SJSA1 (cell line): ENCODE measurements around the gene GUCY2D. TPM values are rescaled to one million over a fixed set of nuclear protein-coding genes. Genes with fewer than 3 reads are reported as not detected.
"Not testable (repeated sequence)": the region's sequence is repeated elsewhere in the genome, so short reads cannot be mapped to it uniquely, and the experiment has no call there.

Experiments
- DNase-seq, 2 experiments: peaks; one replicate each; pipeline ENCODE4 v3.0.0-alpha.2; 2015 to 2020; ENCODE audit warnings: low spot score in 2 of 2, low read depth in 1 of 2
- H3K27ac ChIP-seq: fragments of 250-450 bp; sonication (Bioruptor Pico); 2 replicates; pipeline ENCODE4 v1.5.1; 2020; ENCODE audit warnings: mild to moderate bottlenecking, moderate library complexity
- H3K27me3 ChIP-seq: fragments of 250-450 bp; sonication (Bioruptor Pico); replicated peaks from 2 replicates; pipeline ENCODE4 v1.5.1; 2020; ENCODE audit warnings: mild to moderate bottlenecking, moderate library complexity
- H3K36me3 ChIP-seq: fragments of 250-450 bp; sonication (Bioruptor Pico); 2 replicates; pipeline ENCODE4 v1.5.1; 2020; ENCODE audit warnings: mild to moderate bottlenecking
- H3K4me1 ChIP-seq: fragments of 250-450 bp; sonication (Bioruptor Pico); replicated peaks from 2 replicates; pipeline ENCODE4 v1.6.1; 2021; ENCODE audit warnings: mild to moderate bottlenecking
- H3K4me3 ChIP-seq: fragments of 250-450 bp; sonication (Bioruptor Pico); 2 replicates; pipeline ENCODE4 v1.5.1; 2020; ENCODE audit warnings: mild to moderate bottlenecking
- H3K9me3 ChIP-seq: fragments of 250-450 bp; sonication (Bioruptor Pico); replicated peaks from 2 replicates; pipeline ENCODE4 v1.5.1; 2020; ENCODE audit warnings: mild to moderate bottlenecking
- total RNA-seq: library from RNA; depleted of rRNA; stranded (reverse); fragments of >200 nt; shearing (Covaris generic); gene quantifications from 2 replicates; pipeline ENCODE4 v1.2.3, GENCODE V29; 2014

The GUCY2D gene
- total RNA-seq, 1 experiment from 2014 or later, result not detected

DNA sequence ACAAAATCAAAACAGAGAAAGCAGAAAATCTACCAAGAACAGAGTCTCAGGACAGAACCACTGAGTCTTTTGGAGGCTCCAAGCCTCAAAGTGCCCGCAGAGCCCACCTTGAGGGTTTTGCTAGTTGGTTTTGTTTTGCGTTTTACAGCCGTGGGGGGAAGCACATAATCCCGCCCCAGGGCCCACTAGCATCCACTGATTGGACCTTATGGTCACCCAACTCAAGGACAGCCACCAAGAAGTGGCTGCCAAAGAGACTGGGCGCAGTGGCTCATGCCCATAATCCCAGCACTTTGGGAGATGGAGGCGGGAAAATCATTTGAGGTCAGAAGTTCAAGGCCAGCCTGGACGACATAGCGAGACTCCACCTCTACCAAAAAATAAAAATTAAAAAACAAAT lies 46.3 kb downstream of the GUCY2D start:
- DNase-seq, result no peak
- no peaks in the 10 kb centered on the region for H3K9me3 ChIP-seq
- no peak overlapping the region for H3K27ac ChIP-seq
- H3K36me3 ChIP-seq, result no peaks in the 10 kb centered on the region
- H3K27me3 ChIP-seq, result peaks cover 18% of the 10 kb centered on the region
- no peak overlapping the region for H3K4me3 ChIP-seq
- no peaks in the 10 kb centered on the region for H3K4me1 ChIP-seq

DNA sequence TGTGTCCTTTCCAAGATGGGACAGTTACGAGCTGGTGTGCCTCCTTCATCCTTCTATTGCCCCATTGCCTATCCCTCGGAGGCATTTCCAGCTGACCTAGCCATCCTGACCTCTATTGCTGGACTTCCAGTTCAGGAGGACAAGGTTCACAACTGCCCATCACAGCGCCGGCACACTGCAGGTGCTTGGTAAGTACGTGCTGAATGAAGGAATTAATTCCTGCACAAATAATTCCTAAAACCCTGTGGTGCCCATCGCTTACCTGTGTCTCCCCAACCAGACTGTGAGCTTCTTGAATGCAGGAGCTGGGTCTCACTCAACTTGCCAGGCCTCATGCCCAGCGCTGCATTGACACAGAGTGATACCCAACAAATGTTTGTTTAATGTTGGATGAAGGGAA lies 49.4 kb downstream of the GUCY2D start:
- Histone ChIP-seq H3K36me3 (no peaks in the 10 kb centered on the region), H3K9me3 (no peaks in the 10 kb centered on the region), H3K27me3 (peaks cover 21% of the 10 kb centered on the region), H3K4me3 (no peak overlapping the region), H3K4me1 (no peaks in the 10 kb centered on the region), H3K27ac (no peak overlapping the region)
- no peak for DNase-seq

DNA sequence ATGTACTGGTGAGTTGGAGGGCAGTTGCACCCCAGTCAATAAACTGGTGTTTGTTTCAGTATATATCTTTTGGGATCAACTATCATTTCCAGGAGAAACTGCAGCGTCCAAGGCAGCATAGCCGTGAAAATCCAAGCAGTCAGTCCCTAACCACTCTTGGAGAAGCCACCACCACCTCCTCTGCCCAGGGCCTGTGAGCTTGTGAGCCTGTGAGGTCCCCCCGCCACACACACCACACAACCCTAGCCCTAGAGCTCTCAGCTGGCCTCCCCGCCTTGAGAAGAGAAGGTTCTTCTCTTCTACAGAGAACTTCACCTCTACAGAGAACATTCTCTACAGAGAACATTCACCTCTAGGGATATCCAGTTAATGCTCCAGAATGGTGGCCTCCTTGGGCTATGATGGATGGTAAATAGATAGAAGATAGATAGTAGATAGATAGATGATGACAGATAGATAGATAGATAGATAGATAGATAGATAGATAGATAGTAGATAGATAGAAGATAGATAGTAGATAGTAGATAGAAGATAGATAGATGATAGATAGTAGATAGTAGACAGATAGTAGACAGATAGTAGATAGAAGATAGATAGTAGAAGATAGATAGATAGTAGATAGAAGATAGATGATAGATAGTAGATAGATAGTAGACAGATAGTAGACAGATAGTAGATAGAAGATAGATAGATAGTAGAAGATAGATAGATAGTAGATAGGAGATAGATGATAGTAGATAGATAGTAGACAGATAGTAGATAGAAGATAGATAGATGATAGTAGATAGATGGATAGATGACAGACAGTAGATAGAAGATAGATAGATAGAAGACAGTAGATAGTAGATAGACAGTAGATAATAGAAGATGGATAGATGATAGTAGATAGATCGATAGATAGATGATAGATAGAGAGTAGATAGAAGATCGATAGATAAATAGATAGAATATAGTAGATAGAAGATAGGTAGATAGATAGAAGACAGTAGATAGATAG lies 50.1 kb downstream of the GUCY2D start:
- DNase-seq, result no peak
- Histone ChIP-seq H3K4me1 (no peaks in the 10 kb centered on the region), H3K27me3 (peaks cover 21% of the 10 kb centered on the region)

DNA sequence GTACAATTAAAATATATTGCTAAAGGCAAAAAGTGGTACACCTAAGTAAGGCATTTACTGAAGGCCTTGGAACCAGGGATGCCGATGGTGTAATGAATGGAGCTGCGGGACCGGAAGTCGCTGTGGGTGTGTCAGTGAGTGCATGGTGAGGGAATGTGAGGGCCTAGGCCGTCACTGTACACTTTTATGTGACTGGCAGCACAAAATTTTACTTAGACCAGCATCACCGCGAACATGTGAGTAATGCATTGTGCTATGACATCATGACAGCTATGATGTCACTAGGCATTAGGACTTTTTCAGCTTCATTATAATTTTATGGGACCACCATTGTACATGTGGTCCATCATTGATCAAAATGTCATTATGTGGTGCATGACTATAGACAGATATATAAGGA lies 51.2 kb downstream of the GUCY2D start:
- DNase-seq, result no peak
- no peaks in the 10 kb centered on the region for H3K4me1 ChIP-seq
- H3K36me3 ChIP-seq, result no peaks in the 10 kb centered on the region
- no peaks in the 10 kb centered on the region for H3K9me3 ChIP-seq
- H3K4me3 ChIP-seq, result no peak overlapping the region
- peaks cover 29% of the 10 kb centered on the region for H3K27me3 ChIP-seq
- H3K27ac ChIP-seq, result no peak overlapping the region

More for the DNA sequence above, 50.1 kb downstream of the GUCY2D start:
- no peak overlapping the region for H3K27ac ChIP-seq
- no peaks in the 10 kb centered on the region for H3K36me3 ChIP-seq
- H3K4me3 ChIP-seq, result no peak overlapping the region
- H3K9me3 ChIP-seq, result no peaks in the 10 kb centered on the region

DNA sequence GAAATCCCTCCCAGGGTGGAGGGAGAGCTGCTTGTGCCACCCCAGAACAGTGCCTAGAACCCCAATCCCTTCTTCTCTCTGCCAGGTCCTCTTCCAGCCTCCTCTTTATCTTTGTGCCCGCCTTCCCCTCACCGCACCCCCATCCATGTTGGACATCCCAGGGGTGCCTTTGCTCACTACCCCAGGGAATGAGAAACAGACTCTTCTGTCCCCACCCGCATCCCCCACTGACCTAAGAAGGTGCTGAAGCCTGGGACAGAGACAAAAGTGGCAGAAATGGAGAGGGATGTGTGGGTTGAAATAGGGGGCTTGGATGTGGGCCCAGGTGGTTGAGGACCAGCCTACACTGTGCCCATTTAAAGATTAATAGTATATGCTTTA lies 53.4 kb downstream of the GUCY2D start:
- Histone ChIP-seq H3K4me3 (no peak overlapping the region), H3K36me3 (no peaks in the 10 kb centered on the region), H3K27ac (no peak overlapping the region), H3K4me1 (no peaks in the 10 kb centered on the region), H3K27me3 (peaks cover 43% of the 10 kb centered on the region), H3K9me3 (no peaks in the 10 kb centered on the region)
- no peak for DNase-seq

DNA sequence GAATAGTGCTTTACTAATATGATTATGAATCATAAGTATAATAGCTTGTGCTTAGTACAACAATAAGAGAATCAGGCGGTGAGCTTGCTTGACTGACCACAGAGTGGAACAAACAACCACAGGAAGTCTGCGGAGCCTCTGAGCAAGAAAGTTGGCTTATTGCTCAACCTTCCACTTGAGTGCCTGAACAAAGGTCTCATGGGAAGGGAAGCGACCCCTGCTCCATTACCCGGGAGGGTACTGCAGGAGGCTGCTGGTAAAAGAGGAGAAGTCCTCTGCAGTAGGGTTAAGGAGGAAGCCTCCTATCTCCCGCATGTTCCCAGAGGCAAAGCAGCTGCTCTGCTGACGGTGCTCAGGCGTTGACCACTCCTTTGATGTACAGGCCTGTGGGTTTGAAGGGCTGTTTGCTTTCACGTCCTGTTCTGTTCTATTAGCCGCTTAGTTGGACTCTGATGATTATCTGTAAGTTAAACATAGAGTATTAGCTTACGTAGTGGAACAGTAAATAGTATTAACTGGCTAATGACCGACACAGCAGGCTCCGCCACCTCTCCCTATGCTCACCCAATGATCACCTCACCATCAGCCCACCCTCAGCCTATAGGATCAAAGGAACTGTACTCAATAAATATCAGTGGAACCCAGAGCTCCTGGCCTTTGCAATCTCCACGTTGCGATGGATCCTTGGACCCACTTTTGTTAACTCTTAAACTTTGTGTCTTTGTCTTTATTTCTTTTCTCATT lies 54.0 kb downstream of the GUCY2D start:
- no peaks in the 10 kb centered on the region for H3K4me1 ChIP-seq
- H3K27ac ChIP-seq, result no peak overlapping the region
- H3K27me3 ChIP-seq, result peaks cover 49% of the 10 kb centered on the region
- H3K9me3 ChIP-seq, result no peaks in the 10 kb centered on the region
- no peak overlapping the region for H3K4me3 ChIP-seq
- no peaks in the 10 kb centered on the region for H3K36me3 ChIP-seq
- DNase-seq, result no peak

DNA sequence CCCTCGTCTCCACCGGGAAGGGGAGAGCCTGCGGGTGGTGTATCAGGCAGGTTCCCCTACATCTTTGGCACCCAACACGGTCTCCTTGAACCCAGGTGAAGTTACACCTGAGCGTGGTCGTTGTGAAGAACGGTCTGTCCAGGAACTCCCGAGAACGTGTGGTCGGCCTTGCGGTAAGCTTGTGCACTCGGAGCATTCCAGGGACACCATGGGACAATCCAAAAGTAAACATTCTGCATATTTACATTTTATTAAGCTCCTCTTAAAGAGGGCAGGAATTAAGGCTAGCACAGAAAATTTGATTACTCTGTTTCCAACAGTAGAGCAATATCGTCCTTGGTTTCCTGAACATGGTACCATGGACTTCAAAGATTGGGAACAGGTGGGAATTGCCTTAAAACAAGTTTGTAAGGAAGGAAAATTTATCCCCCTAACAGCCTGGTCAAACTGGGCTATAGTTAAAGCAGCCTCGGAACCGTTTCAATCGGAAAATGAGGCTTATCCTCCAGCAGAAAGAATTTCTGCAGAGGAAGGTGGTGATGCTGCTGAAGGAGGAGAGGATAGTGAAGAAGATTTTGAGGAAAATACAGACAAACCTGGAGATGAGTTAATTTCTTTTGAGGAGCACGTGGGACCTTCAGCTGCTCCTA lies 54.7 kb downstream of the GUCY2D start:
- Histone ChIP-seq H3K4me3 (no peak overlapping the region), H3K4me1 (no peaks in the 10 kb centered on the region), H3K9me3 (no peaks in the 10 kb centered on the region), H3K27me3 (peaks cover 56% of the 10 kb centered on the region), H3K27ac (no peak overlapping the region), H3K36me3 (no peaks in the 10 kb centered on the region)
- DNase-seq, result no peak

DNA sequence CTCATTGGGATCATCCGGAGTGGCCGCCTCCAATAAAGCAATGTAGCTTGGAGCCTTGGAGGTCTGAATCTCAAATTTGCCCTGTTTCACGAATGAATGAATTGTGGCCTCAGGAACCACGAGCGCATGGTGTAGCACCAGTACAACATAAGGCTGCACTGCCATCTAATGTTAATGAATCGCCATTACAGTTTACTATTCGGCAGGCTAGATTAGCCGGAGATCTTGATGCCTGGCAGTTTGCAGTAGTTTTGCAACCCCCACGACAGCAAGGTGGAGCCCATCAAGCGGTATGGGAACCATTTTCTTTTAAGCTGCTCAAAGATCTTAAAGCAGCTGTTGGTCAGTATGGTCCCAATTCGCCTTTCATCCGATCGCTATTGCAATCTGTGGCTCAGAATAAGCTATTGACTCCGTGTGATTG lies 55.3 kb downstream of the GUCY2D start:
- peaks cover 62% of the 10 kb centered on the region for H3K27me3 ChIP-seq
- no peaks in the 10 kb centered on the region for H3K9me3 ChIP-seq
- H3K4me3 ChIP-seq, result no peak overlapping the region
- H3K4me1 ChIP-seq, result no peaks in the 10 kb centered on the region
- peak in 1 of 2 experiments; percentile 38 for DNase-seq
- H3K36me3 ChIP-seq, result no peaks in the 10 kb centered on the region
- no peak overlapping the region for H3K27ac ChIP-seq

DNA sequence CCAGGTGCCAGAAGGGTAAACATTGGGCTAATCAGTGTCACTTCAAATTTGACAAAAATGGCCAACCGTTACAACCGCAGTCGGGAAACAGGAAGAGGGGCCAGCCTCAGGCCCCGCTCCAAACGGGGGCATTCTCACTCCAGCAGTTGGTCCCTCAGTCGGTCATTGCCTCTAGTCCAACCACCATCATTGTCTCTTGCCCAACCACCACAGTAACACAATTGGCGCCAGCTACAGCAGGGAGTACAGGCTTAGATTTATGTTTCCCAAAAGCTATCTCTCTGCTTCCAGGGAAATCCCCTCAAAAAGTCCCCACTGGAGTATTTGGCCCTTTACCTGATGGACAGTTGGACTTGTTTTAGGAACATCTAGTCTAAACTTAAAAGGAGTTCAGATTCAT lies 56.7 kb downstream of the GUCY2D start:
- peaks cover 72% of the 10 kb centered on the region for H3K27me3 ChIP-seq
- no peak for DNase-seq
- no peaks in the 10 kb centered on the region for H3K4me1 ChIP-seq
- no peaks in the 10 kb centered on the region for H3K9me3 ChIP-seq
- H3K36me3 ChIP-seq, result no peaks in the 10 kb centered on the region
- H3K4me3 ChIP-seq, result no peak overlapping the region
- no peak overlapping the region for H3K27ac ChIP-seq

DNA sequence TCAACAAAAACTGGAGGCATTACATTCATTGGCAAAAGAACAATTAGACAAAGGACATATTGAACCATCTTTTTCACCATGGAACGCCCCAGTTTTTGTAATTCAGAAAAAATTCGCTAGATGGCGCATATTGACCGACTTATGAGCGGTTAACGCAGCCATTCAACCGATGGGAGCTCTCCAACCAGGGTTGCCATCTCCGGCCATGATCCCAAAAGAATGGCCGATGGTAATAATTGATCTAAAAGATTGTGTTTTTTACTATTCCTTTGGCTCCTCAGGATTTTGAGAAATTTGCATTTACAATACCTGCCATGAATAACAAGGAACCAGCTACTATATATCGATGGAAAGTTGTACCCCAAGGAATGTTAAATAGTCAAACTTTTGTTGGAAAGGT lies 57.9 kb downstream of the GUCY2D start:
- DNase-seq, result peak in 1 of 2 experiments; percentile 40
- Histone ChIP-seq H3K27ac (no peak overlapping the region), H3K9me3 (no peaks in the 10 kb centered on the region), H3K4me1 (no peaks in the 10 kb centered on the region), H3K4me3 (no peak overlapping the region), H3K27me3 (peaks cover 76% of the 10 kb centered on the region), H3K36me3 (no peaks in the 10 kb centered on the region)

DNA sequence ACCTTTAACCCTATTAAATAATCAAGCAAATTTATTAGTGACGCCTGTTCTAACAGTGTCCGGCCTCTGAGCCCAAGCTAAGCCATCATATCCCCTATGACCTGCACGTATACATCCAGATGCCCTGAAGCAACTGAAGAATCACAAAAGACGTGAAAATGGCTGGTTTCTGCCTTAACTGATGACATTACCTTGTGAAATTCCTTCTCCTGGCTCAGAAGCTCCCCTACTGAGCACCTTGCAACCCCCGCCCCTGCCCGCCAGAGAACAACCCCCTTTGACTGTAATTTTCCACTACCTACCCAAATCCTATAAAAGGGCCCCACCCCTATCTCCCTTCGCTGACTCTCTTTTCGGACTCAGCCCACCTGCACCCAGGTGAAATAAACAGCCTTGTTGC lies 59.4 kb downstream of the GUCY2D start:
- H3K36me3 ChIP-seq, H3K9me3 ChIP-seq, DNase-seq, H3K4me3 ChIP-seq, H3K27ac ChIP-seq, H3K4me1 ChIP-seq: not testable (repeated sequence)
- peaks cover 73% of the 10 kb centered on the region for H3K27me3 ChIP-seq

DNA sequence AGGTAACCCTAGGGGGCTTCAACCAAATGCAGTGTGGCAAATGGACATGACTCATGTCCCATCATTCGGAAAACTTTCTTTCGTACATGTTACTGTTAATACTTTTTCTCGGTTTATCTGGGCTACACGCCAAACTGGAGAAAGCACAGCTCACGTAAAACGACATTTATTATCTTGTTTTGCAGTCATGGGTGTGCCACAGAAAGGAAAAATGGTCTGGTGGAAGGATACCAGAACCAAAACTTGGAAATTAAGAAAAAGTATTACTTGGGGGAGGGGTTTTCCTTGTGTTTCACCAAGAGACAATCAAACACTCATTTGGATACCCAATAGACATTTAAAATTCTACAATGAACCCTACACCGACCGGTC lies 60.0 kb downstream of the GUCY2D start:
- no peak for DNase-seq
- no peaks in the 10 kb centered on the region for H3K9me3 ChIP-seq
- H3K36me3 ChIP-seq, result no peaks in the 10 kb centered on the region
- no peak overlapping the region for H3K27ac ChIP-seq
- no peaks in the 10 kb centered on the region for H3K4me1 ChIP-seq
- H3K4me3 ChIP-seq, result no peak overlapping the region
- H3K27me3 ChIP-seq, result peaks cover 67% of the 10 kb centered on the region

DNA sequence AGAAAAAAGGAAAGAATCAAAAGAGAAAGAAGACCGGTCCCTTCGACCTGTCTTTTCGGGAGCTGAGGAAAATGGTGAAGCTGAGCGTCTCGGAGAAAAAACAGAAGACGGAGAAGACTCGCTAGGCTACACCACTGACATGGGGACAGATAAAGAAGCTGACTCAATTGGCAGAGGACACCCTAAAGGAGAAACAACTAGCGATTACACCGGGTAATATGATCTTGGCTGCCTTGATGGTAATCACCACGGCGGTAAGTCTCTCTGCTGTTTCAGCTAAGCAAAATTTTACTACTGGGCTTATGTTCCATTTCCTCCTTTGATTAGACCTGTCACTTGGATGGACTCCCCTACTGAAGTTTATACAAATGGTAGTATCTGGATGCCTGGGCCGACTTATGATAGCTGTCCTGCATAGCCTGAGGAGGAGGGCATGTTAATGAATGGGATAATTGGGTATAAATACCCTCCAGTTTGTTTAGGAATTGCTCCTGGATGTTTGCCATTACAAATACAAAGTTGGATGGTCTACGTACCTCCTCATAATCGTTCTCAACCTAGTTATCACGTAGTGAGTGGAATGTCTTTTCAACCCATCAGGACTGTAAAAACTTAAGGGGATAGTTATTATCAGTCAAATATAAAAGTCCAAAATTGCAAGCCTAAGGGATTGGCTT lies 60.5 kb downstream of the GUCY2D start:
- no peaks in the 10 kb centered on the region for H3K4me1 ChIP-seq
- DNase-seq, result no peak
- no peaks in the 10 kb centered on the region for H3K9me3 ChIP-seq
- H3K27me3 ChIP-seq, result peaks cover 64% of the 10 kb centered on the region
- H3K4me3 ChIP-seq, result no peak overlapping the region
- no peaks in the 10 kb centered on the region for H3K36me3 ChIP-seq
- no peak overlapping the region for H3K27ac ChIP-seq
